GM18502 (cell line): ENCODE measurements around the gene GAGE10.
"Not testable (repeated sequence)": the region's sequence is repeated elsewhere in the genome, so short reads cannot be mapped to it uniquely, and the experiment has no call there.

ENCODE experiments used
- ATAC-seq: cut with Tn5 transposase; IDR thresholded peaks from one replicate; pipeline ENCODE4 v1.9.1; 2021; ENCODE audit warnings: mild to moderate bottlenecking; ENCODE audit not compliant: unreplicated experiment, poor library complexity

GAGE10 gene

GRCh38 chrX:49316085-49316484 is 12.6 kb downstream of the GAGE10 start:
- no peak for ATAC-seq

DNA sequence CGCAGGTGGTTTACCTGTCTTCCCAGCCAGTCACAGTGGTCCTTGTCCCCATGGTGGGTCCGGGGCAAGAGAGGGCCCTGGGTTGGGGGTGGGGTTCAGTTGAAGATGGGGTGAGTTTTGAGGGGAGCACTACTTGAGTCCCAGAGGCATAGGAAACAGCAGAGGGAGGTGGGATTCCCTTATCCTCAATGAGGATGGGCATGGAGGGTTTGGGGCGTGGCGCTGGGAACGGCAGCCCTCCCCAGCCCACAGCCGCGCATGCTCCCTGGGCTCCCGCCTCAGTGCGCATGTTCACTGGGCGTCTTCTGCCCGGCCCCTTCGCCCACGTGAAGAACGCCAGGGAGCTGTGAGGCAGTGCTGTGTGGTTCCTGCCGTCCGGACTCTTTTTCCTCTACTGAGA is 18.3 kb downstream of the GAGE10 start, which contains the start of gene GAGE12J:
GAGE12J (plus strand) TSS at position 301 of the 400 bp plus-strand sequence. CDS start 1,157 bp downstream, outside the sequence.
- ATAC-seq: not testable (repeated sequence)

DNA sequence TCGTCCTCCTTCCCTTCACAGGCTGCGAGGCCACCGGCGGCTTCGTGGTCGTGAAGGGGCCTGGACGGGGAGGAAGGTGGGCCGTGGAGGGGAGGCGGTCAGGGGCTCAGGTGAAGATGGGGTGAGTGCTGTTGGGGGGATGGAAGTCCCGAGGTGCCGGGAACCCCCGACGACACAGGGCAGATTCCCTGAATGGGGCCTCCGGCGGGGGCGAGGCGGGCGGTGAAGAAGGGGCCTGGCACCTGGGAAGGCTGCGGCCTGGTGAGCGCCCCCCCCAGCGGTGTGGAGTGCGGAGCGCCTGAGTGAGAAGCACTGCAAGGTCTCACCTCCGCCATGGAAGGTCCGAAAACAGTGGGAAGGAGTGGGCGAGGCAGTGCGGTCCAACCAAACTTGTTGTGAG is 18.8 kb downstream of the GAGE10 start:
- not testable (repeated sequence) for ATAC-seq

DNA sequence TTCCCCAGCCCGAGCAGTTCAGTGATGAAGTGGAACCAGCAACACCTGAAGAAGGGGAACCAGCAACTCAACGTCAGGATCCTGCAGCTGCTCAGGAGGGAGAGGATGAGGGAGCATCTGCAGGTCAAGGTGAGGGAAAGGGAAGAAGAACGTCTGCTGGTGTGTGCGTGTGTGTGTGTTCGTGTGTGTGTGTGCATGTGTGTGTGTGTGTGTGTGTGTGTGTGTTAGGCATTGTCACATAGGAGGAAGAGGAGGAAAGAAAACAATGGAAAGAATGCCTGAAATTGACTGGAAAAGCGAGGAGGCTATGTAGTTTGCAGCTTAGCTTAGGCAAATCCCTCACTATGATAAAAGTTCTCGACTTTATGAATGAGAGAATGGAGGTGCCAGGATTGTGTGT is 20.3 kb downstream of the GAGE10 start:
- not testable (repeated sequence) for ATAC-seq

GRCh38 chrX:49330421-49330820 is 27.0 kb downstream of the GAGE10 start:
- ATAC-seq: not testable (repeated sequence)

GRCh38 chrX:49331282-49331681 is 27.8 kb downstream of the GAGE10 start, which contains the start of gene GAGE13:
Gene GAGE13, plus strand, starts transcription at chrX:49331582. Its CDS starts 1,156 bp downstream, at chrX:49332738.
- ATAC-seq: not testable (repeated sequence)

GRCh38 chrX:49331841-49332240 is 28.4 kb downstream of the GAGE10 start:
- not testable (repeated sequence) for ATAC-seq

- not testable (repeated sequence) for ATAC-seq
Measured at GRCh38 chrX:49341449-49341848, 38.0 kb downstream of the GAGE10 start.

GRCh38 chrX:49344496-49345175 is 41.2 kb downstream of the GAGE10 start:
- not testable (repeated sequence) for ATAC-seq

DNA sequence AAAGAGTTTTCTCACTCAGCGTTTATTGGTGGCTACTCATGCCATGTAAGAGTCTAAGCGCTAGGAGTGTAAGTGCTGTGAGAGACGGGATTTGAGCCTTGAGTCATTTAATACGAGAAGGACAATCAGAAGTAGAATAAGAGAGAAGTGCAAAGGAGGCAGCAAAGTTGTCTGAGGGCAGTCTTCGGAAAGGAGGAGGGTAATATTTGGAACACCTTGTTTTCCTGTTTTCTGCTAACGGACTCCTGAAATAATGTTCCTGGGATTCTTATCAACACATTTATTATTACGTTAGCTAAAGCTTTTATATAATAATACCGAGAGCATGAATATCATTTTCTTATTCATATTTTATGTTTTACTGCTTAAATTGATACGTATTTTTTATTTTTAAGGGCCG is 42.0 kb downstream of the GAGE10 start:
- ATAC-seq: not testable (repeated sequence)

DNA sequence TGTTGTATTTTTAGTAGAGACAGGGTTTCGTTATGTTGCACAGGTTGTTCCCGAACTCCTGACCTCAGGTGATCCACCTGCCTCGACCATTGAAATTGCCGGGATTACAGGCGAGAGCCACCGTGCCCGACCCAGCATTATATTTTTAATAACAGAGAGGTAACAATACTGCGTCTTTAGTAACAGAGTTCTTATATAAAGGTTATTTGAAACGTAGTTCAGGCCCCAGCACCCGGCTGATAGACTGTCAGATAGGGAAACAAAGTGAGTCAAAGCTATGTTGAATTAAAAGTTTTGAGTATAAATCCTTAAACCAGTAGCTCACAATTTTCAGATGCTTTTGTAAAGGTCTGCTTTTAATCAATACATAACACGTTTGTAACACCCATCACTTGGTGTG is 42.7 kb downstream of the GAGE10 start:
- ATAC-seq: not testable (repeated sequence)
